Neural crest cell (in vitro differentiated cells): Measurements from ENCODE around the gene SMARCD1. TPM values are rescaled to one million over a fixed set of nuclear protein-coding genes. Genes with fewer than 3 reads are reported as not detected.

Source experiments
- DNase-seq: peaks from one replicate; pipeline ENCODE4 v3.0.0; 2021; ENCODE audit warnings: low read depth, mixed read lengths, low spot score
- H3K27ac Mint-ChIP-seq: one replicate; pipeline ENCODE4 v1.8.0; 2021; ENCODE audit warnings: mild to moderate bottlenecking, mixed read lengths; ENCODE audit not compliant: unreplicated experiment
- H3K27me3 Mint-ChIP-seq: 2 replicates; pipeline ENCODE4 v1.8.0; 2021; ENCODE audit warnings: low read depth, mild to moderate bottlenecking, mixed read lengths
- H3K36me3 Mint-ChIP-seq: 2 replicates; pipeline ENCODE4 v1.8.0; 2021; ENCODE audit warnings: low read depth, mild to moderate bottlenecking, mixed read lengths
- H3K4me1 Mint-ChIP-seq: 2 replicates; pipeline ENCODE4 v1.8.0; 2021; ENCODE audit warnings: mixed read lengths
- H3K4me3 Mint-ChIP-seq: one replicate; pipeline ENCODE4 v1.8.0; 2021; ENCODE audit warnings: mild to moderate bottlenecking, mixed read lengths
- H3K9me3 Mint-ChIP-seq: 2 replicates; pipeline ENCODE4 v1.8.0; 2021; ENCODE audit warnings: mixed read lengths
- total RNA-seq: library from RNA; stranded (reverse); gene quantifications from 2 replicates; pipeline ENCODE4 v1.2.1, GENCODE V29; 2021
- TF ChIP-seq, protein P1 (sequence below): fragments of 200-600 bp; sonication (generic); conservative IDR thresholded peaks from 2 replicates; pipeline ENCODE4 v1.5.0; 2021; ENCODE audit warnings: antibody characterized with exemption, mild to moderate bottlenecking

SMARCD1 gene
- total RNA-seq, 1 donor from 2014 or later = 187 TPM

DNA sequence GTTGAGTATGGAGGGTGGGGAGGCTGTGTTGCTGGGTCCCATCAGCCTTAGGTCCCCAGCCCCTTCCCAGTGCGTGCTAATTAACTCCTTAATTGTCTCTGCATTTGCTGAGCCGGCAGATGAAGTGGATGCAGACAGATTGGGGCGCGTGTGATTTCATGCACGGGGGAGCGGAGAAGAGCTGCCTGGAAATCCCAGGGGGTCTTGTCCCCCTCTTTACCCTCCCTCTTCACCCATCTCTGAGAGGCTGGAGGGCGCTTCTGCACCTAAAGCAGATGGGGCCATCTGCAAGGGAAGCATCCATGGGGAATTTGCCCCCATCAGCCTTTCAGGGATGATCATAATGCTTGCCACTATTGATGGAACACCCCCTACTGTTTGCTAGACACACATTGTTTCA lies 32.2 kb upstream of the SMARCD1 start:
- TF ChIP-seq, protein P1, sequence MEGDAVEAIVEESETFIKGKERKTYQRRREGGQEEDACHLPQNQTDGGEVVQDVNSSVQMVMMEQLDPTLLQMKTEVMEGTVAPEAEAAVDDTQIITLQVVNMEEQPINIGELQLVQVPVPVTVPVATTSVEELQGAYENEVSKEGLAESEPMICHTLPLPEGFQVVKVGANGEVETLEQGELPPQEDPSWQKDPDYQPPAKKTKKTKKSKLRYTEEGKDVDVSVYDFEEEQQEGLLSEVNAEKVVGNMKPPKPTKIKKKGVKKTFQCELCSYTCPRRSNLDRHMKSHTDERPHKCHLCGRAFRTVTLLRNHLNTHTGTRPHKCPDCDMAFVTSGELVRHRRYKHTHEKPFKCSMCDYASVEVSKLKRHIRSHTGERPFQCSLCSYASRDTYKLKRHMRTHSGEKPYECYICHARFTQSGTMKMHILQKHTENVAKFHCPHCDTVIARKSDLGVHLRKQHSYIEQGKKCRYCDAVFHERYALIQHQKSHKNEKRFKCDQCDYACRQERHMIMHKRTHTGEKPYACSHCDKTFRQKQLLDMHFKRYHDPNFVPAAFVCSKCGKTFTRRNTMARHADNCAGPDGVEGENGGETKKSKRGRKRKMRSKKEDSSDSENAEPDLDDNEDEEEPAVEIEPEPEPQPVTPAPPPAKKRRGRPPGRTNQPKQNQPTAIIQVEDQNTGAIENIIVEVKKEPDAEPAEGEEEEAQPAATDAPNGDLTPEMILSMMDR = no peak
- H3K9me3 Mint-ChIP-seq = no peaks in the 10 kb centered on the region
- no peaks in the 10 kb centered on the region for H3K36me3 Mint-ChIP-seq
- H3K27me3 Mint-ChIP-seq = peaks cover 56% of the 10 kb centered on the region
- H3K4me3 Mint-ChIP-seq = peak overlapping the region; percentile 37
- H3K4me1 Mint-ChIP-seq = peaks cover 37% of the 10 kb centered on the region
- DNase-seq = no peak
- H3K27ac Mint-ChIP-seq = no peak overlapping the region

DNA sequence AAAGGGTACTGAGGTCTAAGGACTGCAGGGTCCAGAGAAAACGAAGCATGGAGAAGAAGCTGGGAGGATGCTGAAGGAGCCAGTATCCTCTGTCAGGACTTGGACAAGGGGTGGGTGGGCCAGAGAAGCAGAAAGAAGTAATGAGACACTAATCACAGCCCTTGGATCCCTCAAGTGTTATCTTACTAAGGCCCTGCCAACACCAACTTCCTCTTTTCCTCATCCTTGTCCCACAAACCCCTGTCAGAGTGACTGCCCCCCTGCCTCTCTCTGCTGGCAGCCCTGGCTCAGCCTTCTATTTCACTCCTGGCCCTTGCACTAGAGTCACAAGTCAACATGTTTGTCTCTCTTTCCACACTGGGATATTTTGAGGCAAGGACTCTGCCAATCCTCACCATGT lies 31.6 kb upstream of the SMARCD1 start:
- Mint-ChIP-seq H3K27ac (no peak overlapping the region), H3K4me3 (peak overlapping the region; percentile 51), H3K27me3 (peaks cover 56% of the 10 kb centered on the region), H3K36me3 (no peaks in the 10 kb centered on the region), H3K4me1 (peaks cover 37% of the 10 kb centered on the region), H3K9me3 (no peaks in the 10 kb centered on the region)
- DNase-seq = no peak
- TF ChIP-seq, protein P1 = no peak

DNA sequence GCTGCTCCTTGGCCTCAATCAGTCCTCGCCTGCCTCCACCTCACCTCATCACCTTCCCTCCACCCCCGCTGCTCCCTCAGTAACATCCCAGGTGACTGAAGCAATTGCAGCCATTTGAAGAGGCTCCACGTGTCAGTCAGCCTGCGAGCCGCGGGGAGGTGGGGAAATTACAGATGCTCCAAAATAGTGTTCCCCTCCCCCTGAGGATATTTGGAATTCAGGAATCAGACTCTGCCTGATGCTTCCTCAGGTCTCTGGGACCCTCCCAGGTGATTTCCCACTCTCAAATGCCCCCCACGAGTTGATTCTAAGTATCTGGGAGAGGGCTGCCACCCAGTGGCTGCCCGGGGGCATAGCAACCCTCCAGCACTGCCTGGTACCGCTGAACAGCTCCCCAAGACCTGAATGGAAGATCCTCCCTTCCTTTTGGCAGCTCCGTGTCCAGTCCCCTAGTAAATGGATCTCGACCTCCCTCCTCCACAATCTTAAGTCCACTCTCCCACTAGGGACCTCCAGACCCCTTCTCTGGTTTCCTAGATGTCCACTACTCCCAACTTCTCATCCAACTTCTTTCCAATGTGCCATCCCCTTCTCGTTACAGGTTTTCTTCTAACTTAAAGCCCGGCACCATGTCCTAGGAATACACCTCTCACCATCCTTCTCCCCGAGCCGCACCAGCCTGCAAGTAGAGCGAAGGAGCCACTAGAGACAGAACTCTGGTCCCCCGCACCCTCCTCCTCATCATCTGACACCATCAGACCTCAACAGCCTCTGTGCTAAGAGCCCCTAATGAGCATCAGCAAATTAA lies 29.1 kb upstream of the SMARCD1 start:
- H3K4me3 Mint-ChIP-seq = peak overlapping the region; percentile 91

DNA sequence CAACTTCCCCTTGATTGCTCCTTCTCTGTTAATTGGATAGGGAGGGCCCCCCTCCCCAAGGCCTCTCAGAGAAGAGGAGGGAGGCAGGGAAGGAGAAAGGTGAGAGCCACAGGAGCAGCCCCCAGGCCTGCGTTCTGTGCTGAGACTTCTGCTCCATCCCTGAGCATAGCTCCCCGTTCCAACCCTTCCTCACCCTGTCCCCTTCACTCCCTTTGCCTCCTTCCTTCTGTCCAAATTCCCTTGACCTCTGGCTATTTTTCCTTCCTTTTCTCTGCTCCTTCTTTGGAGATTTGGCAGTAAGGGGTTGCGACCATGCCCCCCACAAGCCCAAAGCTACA lies 28.5 kb upstream of the SMARCD1 start:
- Mint-ChIP-seq H3K27me3 (peaks cover 41% of the 10 kb centered on the region), H3K4me1 (peaks cover 19% of the 10 kb centered on the region)

More for the DNA sequence above, 29.1 kb upstream of the SMARCD1 start:
- Mint-ChIP-seq H3K27ac (no peak overlapping the region), H3K27me3 (peaks cover 45% of the 10 kb centered on the region), H3K9me3 (no peaks in the 10 kb centered on the region), H3K4me1 (peaks cover 25% of the 10 kb centered on the region), H3K36me3 (no peaks in the 10 kb centered on the region)
- TF ChIP-seq, protein P1 = peak; percentile 95
- DNase-seq = peak; percentile 41

DNA sequence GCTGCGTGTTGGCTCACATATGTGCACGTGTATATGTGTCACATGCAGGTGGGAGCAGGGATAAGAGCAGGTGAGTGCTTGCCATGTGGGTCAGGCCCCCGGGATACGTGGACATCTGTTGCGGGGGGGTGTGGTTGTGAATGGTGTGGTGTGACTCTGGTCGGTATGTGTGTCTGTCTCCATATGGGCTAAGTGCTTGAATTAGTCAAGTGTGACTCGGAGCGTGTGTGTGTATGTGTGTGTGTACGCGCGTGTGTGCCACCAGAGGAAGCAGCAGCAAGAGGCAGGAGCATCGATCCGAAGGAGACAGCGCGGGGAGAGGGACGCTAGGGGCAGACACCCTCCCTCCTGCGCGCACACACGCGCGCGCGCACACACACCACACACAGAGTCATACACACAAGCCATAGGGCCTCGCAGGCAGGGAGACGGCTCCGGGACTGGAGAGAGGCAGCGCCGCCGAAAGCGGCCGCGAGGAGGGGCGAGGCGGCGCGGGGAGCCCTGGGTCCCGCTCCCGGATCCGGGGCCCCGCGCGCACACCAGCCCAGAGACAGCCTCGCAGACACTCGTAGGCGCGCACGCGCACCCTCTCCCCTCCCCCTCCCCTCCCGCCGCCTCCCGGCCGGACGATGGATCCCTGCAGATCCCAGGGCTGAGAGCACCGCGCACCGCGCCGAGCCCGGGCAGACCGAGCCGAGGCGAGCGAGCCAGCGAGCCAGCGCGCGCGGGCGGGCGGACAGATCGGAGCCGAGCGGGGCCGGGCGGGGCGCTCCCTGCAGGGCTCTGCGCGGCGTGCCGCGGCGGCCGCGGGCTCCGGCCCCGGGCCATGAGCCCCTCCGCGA lies 27.9 kb upstream of the SMARCD1 start, which contains the start of gene ASIC1:
Gene ASIC1, plus strand, starts transcription at position 597 of the 842 bp plus-strand sequence. CDS start 1,171 bp downstream, outside the sequence.
- no peaks in the 10 kb centered on the region for H3K36me3 Mint-ChIP-seq
- TF ChIP-seq, protein P1 = peak; percentile 37
- H3K4me3 Mint-ChIP-seq = peak within 1 kb of the TSS; percentile 91
- peak; percentile 68 for DNase-seq
- no peak within 1 kb of the TSS for H3K27ac Mint-ChIP-seq
- peaks cover 35% of the 10 kb centered on the region for H3K27me3 Mint-ChIP-seq
- H3K9me3 Mint-ChIP-seq = no peaks in the 10 kb centered on the region
- peaks cover 16% of the 10 kb centered on the region for H3K4me1 Mint-ChIP-seq

More for the DNA sequence above, 28.5 kb upstream of the SMARCD1 start:
- H3K36me3 Mint-ChIP-seq = no peaks in the 10 kb centered on the region
- DNase-seq = no peak
- H3K9me3 Mint-ChIP-seq = no peaks in the 10 kb centered on the region
- peak overlapping the region; percentile 91 for H3K4me3 Mint-ChIP-seq
- no peak overlapping the region for H3K27ac Mint-ChIP-seq
- TF ChIP-seq, protein P1 = no peak
